Heart left ventricle (tissue), 16 donors: ENCODE data around the gene CASP12. TPM values are rescaled to one million over a fixed set of nuclear protein-coding genes. Genes with fewer than 3 reads are reported as not detected.

ENCODE experiments used
- ATAC-seq, 4 donors: fragments of 200-7000 bp; cut with Tn5 transposase; one replicate each; pipeline ENCODE4 v1.9.1; 2020 to 2022; ENCODE audit warnings: moderate library complexity in 4 of 4, mild to moderate bottlenecking in 3 of 4, moderate number of reproducible peaks in 1 of 4
- DNase-seq, 5 donors: peaks; one replicate each; pipeline ENCODE4 v3.0.0-alpha.2; 2020
- H3K27ac ChIP-seq, 12 donors: fragments of 200-600 bp; sonication (generic) in 4 of 12; one replicate each; pipeline versions ENCODE4 v1.5.0 to v1.8.0; 2016 to 2022; ENCODE audit warnings: mild to moderate bottlenecking in 2 of 12
- H3K27me3 ChIP-seq, 9 donors: fragments of 200-600 bp; sonication (generic) in 2 of 9; one replicate each; pipeline versions ENCODE4 v1.5.1 to v1.8.0; 2016 to 2022; ENCODE audit warnings: mild to moderate bottlenecking in 3 of 9
- H3K36me3 ChIP-seq, 9 donors: fragments of 200-600 bp; sonication (generic) in 2 of 9; one replicate each; pipeline versions ENCODE4 v1.5.0 to v1.8.0; 2018 to 2022; ENCODE audit warnings: mild to moderate bottlenecking in 2 of 9
- H3K4me1 ChIP-seq, 12 donors: fragments of 200-600 bp; sonication (generic) in 4 of 12; one replicate each; pipeline versions ENCODE4 v1.5.0 to v1.8.0; 2016 to 2022; ENCODE audit warnings: mild to moderate bottlenecking in 3 of 12
- H3K4me3 ChIP-seq, 12 donors: fragments of 200-600 bp; sonication (generic) in 4 of 12; one replicate each; pipeline versions ENCODE4 v1.5.0 to v1.8.0; 2017 to 2022; ENCODE audit warnings: mild to moderate bottlenecking in 9 of 12, moderate library complexity in 4 of 12
- H3K9me3 ChIP-seq, 12 donors: fragments of 200-600 bp; sonication (generic) in 4 of 12; one replicate each; pipeline versions ENCODE4 v1.5.0 to v1.8.0; 2016 to 2022; ENCODE audit warnings: mild to moderate bottlenecking in 1 of 12
- POLR2A ChIP-seq, 2 donors: fragments of 450-650 bp; IDR thresholded peaks; one replicate each; pipeline ENCODE4 v1.6.1; 2017; ENCODE audit warnings: antibody characterized with exemption in 2 of 2, mild to moderate bottlenecking in 2 of 2, moderate library complexity in 2 of 2
- WGBS, 4 donors: extraction: QIAGEN DNeasy Blood & Tissue Kit in 2 of 4; methylation state at CpG; one replicate each; pipeline versions ENCODE4 v1.1.5 to v1.1.7; 2013 to 2018; 5-methylcytosine and 5-hydroxymethylcytosine counted together
- intact Hi-C, 10 donors: fragments of 100-400 bp; cut with DNase I; formaldehyde crosslinking; loops; one replicate each; pipeline versions ENCODE4 v1.11.1 to v1.14.2; 2022
- polyA plus RNA-seq, 2 donors: library from polyadenylated mRNA; stranded (reverse); fragments of 200-250 nt; gene quantifications; one replicate each; pipeline ENCODE4 v1.2.3, GENCODE V29; 2013
- total RNA-seq, 9 donors: library from RNA; depleted of rRNA in 2 of 9; stranded (reverse); fragments of >200 nt in 2 of 9; fragmentation: NEBNext Ultra II Directional in 3 of 9; extraction: Animal tissue kit (Norgen Biotek cat#: 25700) in 3 of 9; gene quantifications; one replicate each; pipeline versions ENCODE4 v1.1.0 to v1.2.4, GENCODE V29; 2016 to 2023
- TF ChIP-seq, protein P1 (sequence below), 12 donors: fragments of 200-600 bp; sonication (generic) in 4 of 12; IDR thresholded peaks; one replicate each; pipeline versions ENCODE4 v1.5.0 to v1.8.0; 2018 to 2022; ENCODE audit warnings: antibody characterized with exemption in 12 of 12, mild to moderate bottlenecking in 5 of 12
- donor health status: ischemic (EF 13 %, LVEDD 7.1; RV severe dilation, severe dysfunction).
- donor health status: healthy with polysubstance abuse.
- donor health status: DM: no; HTN: yes; CAD: no.
- donor health status: DM: no; HTN: no; CAD: no.
- donor health status: ischemic (EF 25% LVEDD 6.9; RV normal size, moderate dysfunction).
- donor health status: ischemic (EF 25% LVEDD 5.7; RV mildly dilated, moderate dysfunction).
- donor health status: healthy.
- donor health status: DM: yes; HTN: yes; CAD: no.
- donor health status: ischemic (EF 35%, LVEDD 5.7; RV mildly dilated, moderate dysfunction).
- donor health status: nonischemic (EF 11% LVEDD 7.7; RV severe dilation, severe dysfunction).
- donor health status: DM: yes; HTN: yes; CAD: no.
- donor health status: PGD.
- donor health status: ischemic (EF 29% LVEDD 5.4; RV normal size, mild dysfunction).
- donor health status: nonischemic (EF 23%, LVEDD 6.1; RV moderate dilation, normal function).

Gene CASP12
- total and polyA plus RNA-seq, 11 donors = 0.10 to 1.3 (median 0.41) TPM; not detected in 5

DNA sequence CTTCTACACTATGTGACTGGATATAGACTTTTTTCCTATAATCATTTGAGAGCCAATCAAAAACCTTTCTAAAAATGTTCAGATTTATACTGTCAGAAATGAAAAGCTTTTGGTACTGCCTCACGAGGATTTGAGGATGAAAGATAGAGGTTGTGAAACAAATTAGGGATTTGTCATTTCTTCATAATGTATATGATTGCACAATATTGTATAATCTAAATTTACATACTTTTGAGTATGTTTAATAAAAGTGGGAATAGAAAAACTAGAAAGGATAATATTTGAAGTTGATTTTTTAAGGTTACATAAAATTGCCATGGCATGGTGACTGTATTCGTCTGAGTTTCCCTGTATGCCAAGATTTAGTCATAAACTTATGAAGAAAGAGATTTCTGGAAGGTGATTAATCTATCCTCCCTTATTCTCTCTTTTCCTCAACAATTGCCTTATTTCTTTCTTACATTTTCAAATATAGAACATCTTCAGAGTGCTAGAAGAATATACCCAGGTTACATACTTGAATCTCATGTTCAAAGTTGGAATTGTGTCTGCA, 56.2 kb downstream of the CASP12 start:
- peaks cover 0 to 18% (median 4%) of the 10 kb centered on the region in 12 donors for H3K9me3 ChIP-seq
- H3K4me1 ChIP-seq = peaks cover 0 to 21% (median 0%) of the 10 kb centered on the region in 12 donors
- no peaks in the 10 kb centered on the region for H3K36me3 ChIP-seq
- no peaks in the 10 kb centered on the region for H3K27me3 ChIP-seq
- intact Hi-C loops = no loop called here
- ATAC-seq (no peak), DNase-seq (no peak)
- WGBS, 4 donors = 75 to 88% (median 76%) methylated on average over 2 of the region's 2 CpGs
- TF ChIP-seq POLR2A (IDR thresholded peaks at IDR 0.05) = no peak
- TF ChIP-seq, protein P1, sequence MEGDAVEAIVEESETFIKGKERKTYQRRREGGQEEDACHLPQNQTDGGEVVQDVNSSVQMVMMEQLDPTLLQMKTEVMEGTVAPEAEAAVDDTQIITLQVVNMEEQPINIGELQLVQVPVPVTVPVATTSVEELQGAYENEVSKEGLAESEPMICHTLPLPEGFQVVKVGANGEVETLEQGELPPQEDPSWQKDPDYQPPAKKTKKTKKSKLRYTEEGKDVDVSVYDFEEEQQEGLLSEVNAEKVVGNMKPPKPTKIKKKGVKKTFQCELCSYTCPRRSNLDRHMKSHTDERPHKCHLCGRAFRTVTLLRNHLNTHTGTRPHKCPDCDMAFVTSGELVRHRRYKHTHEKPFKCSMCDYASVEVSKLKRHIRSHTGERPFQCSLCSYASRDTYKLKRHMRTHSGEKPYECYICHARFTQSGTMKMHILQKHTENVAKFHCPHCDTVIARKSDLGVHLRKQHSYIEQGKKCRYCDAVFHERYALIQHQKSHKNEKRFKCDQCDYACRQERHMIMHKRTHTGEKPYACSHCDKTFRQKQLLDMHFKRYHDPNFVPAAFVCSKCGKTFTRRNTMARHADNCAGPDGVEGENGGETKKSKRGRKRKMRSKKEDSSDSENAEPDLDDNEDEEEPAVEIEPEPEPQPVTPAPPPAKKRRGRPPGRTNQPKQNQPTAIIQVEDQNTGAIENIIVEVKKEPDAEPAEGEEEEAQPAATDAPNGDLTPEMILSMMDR (IDR thresholded peaks at IDR 0.05) = no peak
- H3K27ac ChIP-seq = peak overlapping the region in 1 of 12 donors; percentile 67
- H3K4me3 ChIP-seq = no peak overlapping the region

GRCh38 chr11:104841185-104841584, 57.1 kb downstream of the CASP12 start:
- no peak for ATAC-seq
- H3K4me1 ChIP-seq = peaks cover 0 to 21% (median 0%) of the 10 kb centered on the region in 12 donors
- TF ChIP-seq, protein P1 (IDR thresholded peaks at IDR 0.05) = no peak
- no peak for TF ChIP-seq POLR2A (IDR thresholded peaks at IDR 0.05)
- no peaks in the 10 kb centered on the region for H3K27me3 ChIP-seq
- H3K36me3 ChIP-seq = no peaks in the 10 kb centered on the region
- H3K9me3 ChIP-seq = peaks cover 0 to 16% (median 4%) of the 10 kb centered on the region in 12 donors
- no peak overlapping the region for H3K4me3 ChIP-seq
- H3K27ac ChIP-seq = peak overlapping the region in 1 of 12 donors; percentile 67
- 49 to 61% (median 53%) methylated on average over 1 of the region's 1 CpG for WGBS, 4 donors
- intact Hi-C loops = no loop called here
- no peak for DNase-seq

DNA sequence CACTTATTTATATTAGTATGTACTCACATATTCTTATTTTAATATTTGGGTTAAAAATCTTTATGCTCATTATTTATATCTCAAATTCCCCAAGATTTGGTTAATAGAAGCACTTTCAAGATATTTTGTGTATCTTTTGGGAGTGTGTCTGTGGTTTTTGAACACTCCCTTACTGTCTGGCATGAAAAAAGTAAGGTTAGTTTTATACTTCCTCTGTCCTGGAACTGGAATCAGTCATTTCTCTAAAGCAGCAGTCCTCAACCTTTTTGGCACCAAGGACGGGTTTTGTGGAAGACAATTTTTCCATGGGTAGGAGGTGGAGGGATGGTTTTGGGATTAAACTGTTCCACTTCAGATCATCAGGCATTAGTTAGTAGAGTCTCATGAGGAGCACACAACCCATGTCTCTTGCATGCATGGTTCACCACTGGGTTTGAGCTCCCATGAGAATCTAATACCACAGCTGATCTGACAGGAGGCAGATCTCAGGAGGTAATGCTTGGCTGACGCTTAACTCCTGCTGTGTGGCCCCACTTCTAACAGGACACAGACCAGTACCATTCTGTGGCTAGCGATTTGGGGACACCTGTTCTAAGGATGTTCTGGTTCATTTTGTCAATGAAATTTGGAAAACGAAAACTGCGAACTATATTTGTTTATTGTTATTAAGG, 60.2 kb downstream of the CASP12 start:
- DNase-seq = no peak
- intact Hi-C loops = no loop called here
- Histone ChIP-seq H3K9me3 (peaks cover 0 to 16% (median 4%) of the 10 kb centered on the region in 12 donors), H3K4me3 (no peak overlapping the region), H3K27ac (no peak overlapping the region), H3K36me3 (no peaks in the 10 kb centered on the region), H3K4me1 (peaks cover 0 to 15% (median 0%) of the 10 kb centered on the region in 12 donors), H3K27me3 (no peaks in the 10 kb centered on the region)
- ATAC-seq = no peak
- 94 to 97% (median 96%) methylated on average over 5 of the region's 5 CpGs for WGBS, 4 donors
- no peak for TF ChIP-seq POLR2A (IDR thresholded peaks at IDR 0.05)
- TF ChIP-seq, protein P1 (IDR thresholded peaks at IDR 0.05) = no peak

DNA sequence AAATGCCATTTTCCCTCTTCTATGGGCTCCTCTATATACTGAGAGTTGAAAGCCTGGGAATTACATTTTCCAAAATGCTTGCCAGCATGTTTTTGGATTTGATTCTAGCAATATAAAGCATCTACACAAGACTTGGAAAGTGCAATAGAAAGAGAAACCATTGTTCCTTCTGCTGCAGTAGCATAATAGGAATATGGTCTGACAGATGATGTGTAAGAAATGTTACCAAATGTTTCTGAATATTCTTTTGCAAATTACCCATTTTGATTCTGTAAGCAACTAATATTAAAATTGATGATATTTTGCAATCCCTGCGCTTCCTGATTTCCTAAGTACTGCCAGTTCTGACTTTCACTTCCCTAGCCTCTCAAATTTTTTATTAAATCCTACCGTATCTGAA, 61.6 kb downstream of the CASP12 start:
- Histone ChIP-seq H3K36me3 (no peaks in the 10 kb centered on the region), H3K27me3 (no peaks in the 10 kb centered on the region), H3K4me1 (peaks cover 0 to 4% (median 0%) of the 10 kb centered on the region in 12 donors), H3K27ac (peak overlapping the region in 1 of 12 donors; percentile 48), H3K4me3 (no peak overlapping the region), H3K9me3 (peaks cover 0 to 16% (median 4%) of the 10 kb centered on the region in 12 donors)
- ATAC-seq (no peak), DNase-seq (no peak)
- WGBS, 4 donors = 43 to 71% (median 65%) methylated on average over 2 of the region's 2 CpGs
- intact Hi-C loops = no loop called here
- no peak for TF ChIP-seq POLR2A (IDR thresholded peaks at IDR 0.05)
- TF ChIP-seq, protein P1 (IDR thresholded peaks at IDR 0.05) = no peak
